HL-60 (cell line): ENCODE results near the gene TNFSF13.

Experiments used
- SPI1 ChIP-seq: IDR thresholded peaks from 2 replicates; pipeline ENCODE4 v1.6.1; 2012; ENCODE audit warnings: low read depth, mild to moderate bottlenecking, borderline replicate concordance
- TF ChIP-seq, protein P1 (sequence below): IDR thresholded peaks from one replicate; pipeline ENCODE4 v1.5.1; 2011; ENCODE audit warnings: low read length, control low read depth, inconsistent platforms; ENCODE audit not compliant: insufficient read depth

DNA sequence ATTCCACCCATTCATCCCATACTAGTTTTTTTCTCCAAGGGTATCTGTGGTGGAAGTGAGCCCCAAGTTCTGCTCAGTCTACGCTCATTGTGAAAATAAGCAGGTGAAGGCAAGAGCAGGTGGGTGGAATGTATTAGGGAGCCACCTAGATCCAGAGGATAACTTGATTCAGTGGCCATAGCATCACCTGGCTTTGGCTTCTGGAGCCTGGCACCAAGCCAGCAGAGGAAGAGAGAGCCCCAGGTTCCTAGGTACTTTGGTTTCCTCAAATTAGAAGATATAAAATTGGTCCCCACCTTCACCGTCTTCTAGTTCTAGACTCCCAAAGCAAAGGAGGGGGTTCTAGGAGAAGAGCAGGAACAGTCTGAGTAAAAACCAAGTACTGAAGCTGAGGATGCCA, 52.1 kb downstream of the TNFSF13 start:
- TF ChIP-seq SPI1 = no peak
- TF ChIP-seq, protein P1, sequence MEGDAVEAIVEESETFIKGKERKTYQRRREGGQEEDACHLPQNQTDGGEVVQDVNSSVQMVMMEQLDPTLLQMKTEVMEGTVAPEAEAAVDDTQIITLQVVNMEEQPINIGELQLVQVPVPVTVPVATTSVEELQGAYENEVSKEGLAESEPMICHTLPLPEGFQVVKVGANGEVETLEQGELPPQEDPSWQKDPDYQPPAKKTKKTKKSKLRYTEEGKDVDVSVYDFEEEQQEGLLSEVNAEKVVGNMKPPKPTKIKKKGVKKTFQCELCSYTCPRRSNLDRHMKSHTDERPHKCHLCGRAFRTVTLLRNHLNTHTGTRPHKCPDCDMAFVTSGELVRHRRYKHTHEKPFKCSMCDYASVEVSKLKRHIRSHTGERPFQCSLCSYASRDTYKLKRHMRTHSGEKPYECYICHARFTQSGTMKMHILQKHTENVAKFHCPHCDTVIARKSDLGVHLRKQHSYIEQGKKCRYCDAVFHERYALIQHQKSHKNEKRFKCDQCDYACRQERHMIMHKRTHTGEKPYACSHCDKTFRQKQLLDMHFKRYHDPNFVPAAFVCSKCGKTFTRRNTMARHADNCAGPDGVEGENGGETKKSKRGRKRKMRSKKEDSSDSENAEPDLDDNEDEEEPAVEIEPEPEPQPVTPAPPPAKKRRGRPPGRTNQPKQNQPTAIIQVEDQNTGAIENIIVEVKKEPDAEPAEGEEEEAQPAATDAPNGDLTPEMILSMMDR = no peak
